OCI-LY1 (cell line): ENCODE results near the gene SORT1.

ENCODE experiments used
- H2AFZ ChIP-seq: fragments of 200-600 bp; sonication (generic), shearing (Covaris generic); 2 replicates; pipeline ENCODE4 v1.6.0; 2014; ENCODE audit warnings: antibody characterized with exemption, mild to moderate bottlenecking, low read length
- H3F3A ChIP-seq: fragments of 200-600 bp; sonication (generic), shearing (Covaris generic); 2 replicates; pipeline ENCODE4 v1.6.0; 2014; ENCODE audit warnings: mild to moderate bottlenecking, antibody characterized with exemption, low read length, moderate library complexity; ENCODE audit not compliant: insufficient read depth
- H3K27ac ChIP-seq: fragments of 200-600 bp; sonication (generic); 2 replicates; pipeline ENCODE4 v1.5.1; 2014; ENCODE audit warnings: low read length, mixed run types, mild to moderate bottlenecking, low read depth; ENCODE audit not compliant: poor library complexity, severe bottlenecking
- H3K27me3 ChIP-seq: fragments of 200-600 bp; sonication (generic); 2 replicates; pipeline ENCODE4 v1.6.0; 2014; ENCODE audit warnings: antibody characterized with exemption, mild to moderate bottlenecking, low read length, moderate library complexity; ENCODE audit not compliant: insufficient read depth
- H3K36me3 ChIP-seq: fragments of 200-600 bp; sonication (generic); 2 replicates; pipeline ENCODE4 v1.6.1; 2014; ENCODE audit warnings: mild to moderate bottlenecking, antibody characterized with exemption, low read length, moderate library complexity, mixed read lengths; ENCODE audit not compliant: insufficient read depth
- H3K4me1 ChIP-seq: fragments of 200-600 bp; sonication (generic); 2 replicates; pipeline ENCODE4 v1.5.1; 2014; ENCODE audit warnings: mild to moderate bottlenecking, low read length, moderate library complexity; ENCODE audit not compliant: insufficient read depth, severe bottlenecking
- H3K4me2 ChIP-seq: fragments of 200-600 bp; sonication (generic), shearing (Covaris generic); 2 replicates; pipeline ENCODE4 v1.6.1; 2014; ENCODE audit warnings: low read length
- H3K4me3 ChIP-seq: fragments of 200-600 bp; sonication (generic); 2 replicates; pipeline ENCODE4 v1.5.1; 2014; ENCODE audit warnings: low read length, low read depth, mild to moderate bottlenecking, mixed read lengths; ENCODE audit not compliant: poor library complexity, severe bottlenecking
- H3K79me2 ChIP-seq: fragments of 200-600 bp; shearing (Covaris generic); 2 replicates; pipeline ENCODE4 v1.6.1; 2016; ENCODE audit warnings: mixed run types, low read length, mixed read lengths; ENCODE audit not compliant: insufficient read depth
- H3K9ac ChIP-seq: fragments of 200-600 bp; sonication (generic), shearing (Covaris generic); 2 replicates; pipeline ENCODE4 v1.6.1; 2014; ENCODE audit warnings: mild to moderate bottlenecking, low read length, mixed read lengths
- H3K9me2 ChIP-seq: fragments of 200-600 bp; sonication (generic), shearing (Covaris generic); 2 replicates; pipeline ENCODE4 v1.6.1; 2014; ENCODE audit warnings: low read depth, mild to moderate bottlenecking, low read length, mixed read lengths
- H3K9me3 ChIP-seq: fragments of 200-600 bp; shearing (Covaris generic); 2 replicates; pipeline ENCODE4 v1.6.1; 2014; ENCODE audit warnings: low read length, mixed read lengths
- H4K20me1 ChIP-seq: fragments of 200-600 bp; sonication (generic), shearing (Covaris generic); 2 replicates; pipeline ENCODE4 v1.6.0; 2016; ENCODE audit warnings: mild to moderate bottlenecking, low read length; ENCODE audit not compliant: insufficient read depth
- CTCF ChIP-seq: fragments of 200-600 bp; sonication (generic), shearing (Covaris generic); IDR thresholded peaks from 2 replicates; pipeline ENCODE4 v1.5.1; 2017; ENCODE audit warnings: mild to moderate bottlenecking, antibody characterized with exemption, low read length, moderate library complexity, mixed read lengths
- EZH2 ChIP-seq: fragments of 200-600 bp; sonication (generic), shearing (Covaris generic); IDR thresholded peaks from 2 replicates; pipeline ENCODE4 v1.8.0; 2017; ENCODE audit warnings: borderline replicate concordance, mixed run types, mild to moderate bottlenecking, antibody characterized with exemption, low read length, moderate library complexity, mixed read lengths

The SORT1 gene

GRCh38 chr1:109433322-109433721 is 35.6 kb upstream of the SORT1 start:
- no peak overlapping the region for H2AFZ ChIP-seq
- no peak for TF ChIP-seq EZH2
- no peak for TF ChIP-seq CTCF
- no peaks in the 10 kb centered on the region for H3K9me2 ChIP-seq

GRCh38 chr1:109432336-109432735 is 34.6 kb upstream of the SORT1 start:
- no peaks in the 10 kb centered on the region for H3K79me2 ChIP-seq
- no peaks in the 10 kb centered on the region for H3K27me3 ChIP-seq
- H4K20me1 ChIP-seq = no peaks in the 10 kb centered on the region
- no peak overlapping the region for H3K4me2 ChIP-seq
- no peaks in the 10 kb centered on the region for H3K9me2 ChIP-seq
- H3K27ac ChIP-seq = no peak overlapping the region
- no peak overlapping the region for H2AFZ ChIP-seq
- peaks cover 2% of the 10 kb centered on the region for H3K4me1 ChIP-seq
- H3K4me3 ChIP-seq = no peak overlapping the region
- H3K9me3 ChIP-seq = 0 out of 2 replicates have a peak, but pooled peaks cover 4% of the 10 kb centered on the region
- H3F3A ChIP-seq = no peaks in the 10 kb centered on the region
- TF ChIP-seq CTCF (no peak), EZH2 (no peak)
- H3K36me3 ChIP-seq = no peaks in the 10 kb centered on the region
- no peak overlapping the region for H3K9ac ChIP-seq

More at GRCh38 chr1:109433322-109433721, 35.6 kb upstream of the SORT1 start:
- H3K4me1 ChIP-seq = no peaks in the 10 kb centered on the region
- no peaks in the 10 kb centered on the region; the same call in 1 of the 2 replicates for H3K36me3 ChIP-seq
- no peak overlapping the region for H3K27ac ChIP-seq
- H4K20me1 ChIP-seq = no peaks in the 10 kb centered on the region
- no peak overlapping the region for H3K4me2 ChIP-seq
- H3K27me3 ChIP-seq = no peaks in the 10 kb centered on the region
- 0 out of 2 replicates have a peak, but pooled peaks cover 4% of the 10 kb centered on the region for H3K9me3 ChIP-seq
- no peaks in the 10 kb centered on the region for H3F3A ChIP-seq
- no peaks in the 10 kb centered on the region for H3K79me2 ChIP-seq
- no peak overlapping the region for H3K9ac ChIP-seq
- no peak overlapping the region for H3K4me3 ChIP-seq

- Histone ChIP-seq H3K36me3 (peaks cover 15% of the 10 kb centered on the region), H3K27ac (no peak overlapping the region), H3K79me2 (peaks cover 35% of the 10 kb centered on the region), H3F3A (no peaks in the 10 kb centered on the region), H3K9ac (peak overlapping the region; percentile 77), H3K4me2 (peak overlapping the region; percentile 93), H3K9me2 (no peaks in the 10 kb centered on the region), H2AFZ (peak overlapping the region; percentile 63), H3K27me3 (no peaks in the 10 kb centered on the region), H4K20me1 (no peaks in the 10 kb centered on the region), H3K4me3 (peak overlapping the region; percentile 83), H3K4me1 (peaks cover 25% of the 10 kb centered on the region), H3K9me3 (no peaks in the 10 kb centered on the region)
- TF ChIP-seq CTCF = no peak
- no peak for TF ChIP-seq EZH2
Observed at GRCh38 chr1:109427171-109427467, 29.4 kb upstream of the SORT1 start.
